Renal cortical epithelial cell (primary cell): ENCODE data around the gene ACBD6. TPM values are rescaled to one million over a fixed set of nuclear protein-coding genes. Genes with fewer than 3 reads are reported as not detected.

Experiments used
- DNase-seq: peaks from one replicate; pipeline ENCODE4 v3.0.0-alpha.2; 2011; ENCODE audit warnings: low read depth
- total RNA-seq: library from RNA; depleted of rRNA; stranded (reverse); fragments of >200 nt; gene quantifications from 2 replicates; pipeline ENCODE4 v1.2.3, GENCODE V29; 2014

The ACBD6 gene
- total RNA-seq, 1 donor from 2014 or later, result 41.0 TPM

DNA sequence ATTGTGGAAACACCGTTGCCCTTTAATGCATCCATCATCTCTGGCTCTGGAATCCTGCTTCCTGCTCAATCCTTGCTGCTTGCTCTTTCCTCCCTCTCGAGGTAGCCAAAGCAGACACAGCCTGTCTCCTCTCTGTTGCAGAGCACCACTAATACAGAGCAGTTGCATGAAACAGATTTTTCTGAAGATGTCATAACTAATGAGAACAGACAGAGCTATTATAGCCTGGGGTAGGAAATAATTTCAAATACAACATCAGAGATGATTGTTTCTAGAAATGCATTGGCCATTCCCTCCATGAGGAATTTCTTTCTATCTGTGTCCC lies 23.3 kb upstream of the ACBD6 start:
- DNase-seq, result no peak

DNA sequence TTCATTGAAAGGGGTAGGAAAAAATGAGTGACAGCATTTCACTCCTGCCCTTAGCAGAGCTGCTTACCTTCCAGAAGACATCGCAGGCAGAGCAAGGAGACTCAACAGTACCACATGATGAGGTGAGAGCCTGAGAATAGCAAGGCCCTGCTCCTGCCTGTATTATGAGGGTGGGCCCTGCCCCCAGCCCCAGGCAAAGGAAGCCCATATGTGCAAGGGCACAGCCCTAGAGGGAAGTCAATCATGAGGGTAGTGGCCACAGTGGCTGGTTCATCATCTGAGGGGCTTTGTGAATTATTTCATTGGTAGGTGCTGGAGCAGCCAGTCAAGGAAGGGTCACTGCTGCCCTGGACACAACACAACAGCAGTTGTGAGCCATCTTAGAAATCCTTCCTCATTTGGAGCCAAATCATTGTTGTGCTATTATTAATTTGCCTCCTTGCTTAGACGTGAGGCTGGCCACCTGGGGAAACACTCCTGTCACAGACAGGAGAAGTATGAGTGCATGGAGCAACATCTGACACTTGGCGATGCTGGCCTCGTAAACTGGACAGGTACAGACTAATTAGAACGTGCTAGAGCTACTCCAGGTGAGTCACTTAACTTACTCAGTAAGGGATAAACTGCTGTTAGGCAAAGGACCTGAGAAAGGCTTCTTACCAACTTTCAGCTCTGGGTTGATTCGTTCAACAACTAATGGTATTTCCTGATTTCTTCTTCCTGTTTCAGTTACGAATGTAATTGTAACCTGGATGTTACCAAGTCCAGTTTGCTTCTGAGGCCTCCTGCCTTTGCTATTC lies 22.7 kb upstream of the ACBD6 start:
- DNase-seq, result no peak

DNA sequence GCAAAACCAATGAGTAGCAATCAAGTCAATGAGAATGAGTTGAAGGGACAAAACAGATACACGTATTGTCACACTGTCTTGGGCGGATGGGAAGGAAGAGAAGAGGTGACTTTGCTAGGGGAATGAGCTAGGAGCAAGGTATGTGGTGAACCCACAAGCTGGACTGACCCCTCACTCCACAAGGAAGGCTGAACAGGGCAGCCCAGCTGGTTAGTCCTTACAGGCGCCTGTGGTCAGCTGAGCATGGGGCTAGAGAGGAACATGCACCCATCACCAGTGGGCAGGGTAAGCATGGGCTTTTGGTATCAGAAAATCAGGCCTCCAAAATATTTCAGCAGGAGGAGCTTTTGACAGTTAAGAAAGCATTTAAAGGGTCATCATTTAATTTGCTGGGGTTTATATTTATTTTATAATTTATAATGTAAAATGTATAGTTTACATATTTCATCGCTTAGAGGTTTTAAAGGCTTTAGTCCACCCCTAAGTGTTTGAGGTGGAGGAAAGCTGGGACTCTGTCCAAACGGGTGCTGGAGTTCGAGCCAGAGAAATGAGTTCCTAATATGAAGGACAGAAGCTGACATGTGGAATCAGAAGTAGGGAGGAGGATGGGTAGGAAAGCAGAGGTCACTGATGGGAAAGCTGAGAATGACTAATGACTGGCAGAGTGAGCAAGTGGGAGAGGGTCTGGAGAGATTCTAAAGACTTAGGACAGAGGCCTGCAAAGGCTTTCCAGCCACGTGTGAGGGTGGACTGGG lies 22.0 kb upstream of the ACBD6 start:
- DNase-seq, result no peak

DNA sequence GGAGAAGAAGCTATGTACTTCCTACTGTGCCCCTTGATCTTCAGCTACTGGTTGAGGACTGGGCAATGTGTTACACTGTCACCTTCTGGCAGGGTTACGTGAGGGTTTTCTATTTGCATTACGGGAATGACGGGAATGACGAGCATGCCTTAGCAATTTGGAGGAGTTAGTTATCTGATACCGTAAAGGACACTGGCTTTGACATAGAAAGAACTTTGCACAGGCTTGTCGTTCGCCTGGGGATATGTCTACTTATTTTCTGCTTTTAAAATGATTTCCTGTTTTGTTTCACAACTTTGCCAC lies 19.8 kb upstream of the ACBD6 start:
- DNase-seq, result no peak

DNA sequence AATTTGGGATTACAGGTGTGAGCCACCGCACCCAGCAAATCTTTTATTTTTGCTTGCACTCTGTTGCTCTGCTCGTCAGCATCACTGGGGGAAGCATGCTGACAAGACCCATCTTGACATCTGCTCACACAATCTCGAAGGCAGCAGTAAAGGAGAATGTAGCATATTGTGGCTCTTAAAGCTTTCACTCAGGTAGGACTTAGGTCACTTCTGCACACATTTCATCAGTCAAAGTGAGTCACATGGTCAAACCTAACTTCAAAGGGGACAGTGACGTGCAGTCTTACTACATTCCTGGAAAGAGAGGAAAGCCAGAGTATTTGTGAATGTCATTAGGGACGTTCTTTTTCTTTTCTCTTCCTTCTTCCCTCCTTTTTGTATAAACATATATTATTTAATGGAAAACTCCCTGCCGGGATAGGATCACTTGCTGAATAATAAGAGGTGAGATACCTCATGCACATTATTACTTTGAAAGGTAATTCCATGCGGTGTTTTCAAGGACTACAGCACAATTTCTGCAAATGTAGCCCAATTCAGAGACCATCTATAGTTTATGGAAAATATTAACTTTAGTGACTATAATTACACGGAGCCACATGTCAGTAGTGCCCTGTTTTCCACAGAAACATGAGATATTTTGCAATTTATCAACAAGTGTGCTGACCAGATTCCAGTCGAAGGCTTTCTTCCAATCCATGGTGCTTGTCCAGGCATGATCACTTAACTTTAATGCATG lies 19.3 kb upstream of the ACBD6 start:
- DNase-seq, result peak; percentile 75

DNA sequence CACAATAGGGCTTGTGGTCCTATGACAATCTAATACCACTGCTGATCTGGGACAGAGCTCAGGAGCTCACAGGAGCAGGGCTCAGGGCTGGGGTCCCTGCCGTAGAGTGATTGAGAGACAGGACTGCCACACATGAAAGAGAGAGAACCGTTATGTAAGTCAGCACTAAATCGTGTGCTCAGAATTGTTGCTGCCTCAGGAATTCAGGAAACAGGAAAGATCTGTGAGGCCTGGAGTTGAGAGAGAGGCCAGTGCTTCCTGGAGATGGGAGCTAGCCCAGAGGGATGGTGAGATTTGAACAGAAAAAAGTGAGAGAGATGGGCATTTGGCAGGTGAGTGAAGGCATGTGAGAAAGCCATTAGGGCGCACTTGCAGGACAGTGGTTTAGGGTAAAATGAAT lies 17.5 kb upstream of the ACBD6 start:
- DNase-seq, result no peak

DNA sequence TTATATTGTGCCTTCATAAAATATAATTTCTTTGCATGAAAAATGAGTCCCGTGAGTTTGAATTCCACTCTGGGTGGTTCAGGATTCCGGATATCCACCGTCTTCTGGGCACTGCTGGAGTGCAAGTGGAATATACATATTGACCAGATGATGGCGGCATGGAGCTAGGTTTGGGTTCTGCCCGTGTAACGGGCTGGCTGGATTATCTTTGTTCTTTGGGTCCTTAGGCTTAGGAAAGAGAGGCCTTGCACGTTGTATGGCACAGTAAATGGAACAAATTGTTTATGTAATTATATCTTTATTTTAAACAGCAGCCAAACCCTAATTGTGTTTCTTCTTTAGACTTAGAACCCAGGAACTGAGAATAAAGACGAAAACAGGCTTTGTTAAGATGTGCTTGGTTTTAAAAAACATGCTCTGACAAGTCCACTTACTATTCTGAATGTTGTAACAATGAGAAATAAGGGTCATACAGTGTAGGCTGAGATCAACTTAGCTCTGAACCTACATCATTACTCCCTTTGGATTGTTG lies 13.5 kb upstream of the ACBD6 start:
- DNase-seq, result peak; percentile 70

DNA sequence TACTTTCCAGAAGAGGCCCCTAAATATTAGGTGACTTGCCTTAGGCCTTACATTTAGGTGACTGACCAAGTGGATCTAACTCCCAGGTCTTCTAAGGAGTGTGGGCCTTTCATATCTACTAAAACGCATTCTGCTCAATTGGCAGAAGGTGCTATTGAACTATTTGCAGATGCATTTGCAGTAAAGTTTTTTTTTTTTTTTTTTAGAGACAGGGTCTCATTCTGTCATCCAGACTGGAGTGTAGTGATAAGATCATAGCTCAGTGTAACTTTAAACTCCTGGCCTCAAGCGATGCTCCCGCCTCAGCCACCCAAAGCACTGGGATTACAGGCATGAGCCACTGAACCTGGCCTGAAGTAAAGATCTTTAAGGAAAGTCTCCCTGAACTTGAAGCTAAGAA lies 13.0 kb upstream of the ACBD6 start:
- no peak for DNase-seq

DNA sequence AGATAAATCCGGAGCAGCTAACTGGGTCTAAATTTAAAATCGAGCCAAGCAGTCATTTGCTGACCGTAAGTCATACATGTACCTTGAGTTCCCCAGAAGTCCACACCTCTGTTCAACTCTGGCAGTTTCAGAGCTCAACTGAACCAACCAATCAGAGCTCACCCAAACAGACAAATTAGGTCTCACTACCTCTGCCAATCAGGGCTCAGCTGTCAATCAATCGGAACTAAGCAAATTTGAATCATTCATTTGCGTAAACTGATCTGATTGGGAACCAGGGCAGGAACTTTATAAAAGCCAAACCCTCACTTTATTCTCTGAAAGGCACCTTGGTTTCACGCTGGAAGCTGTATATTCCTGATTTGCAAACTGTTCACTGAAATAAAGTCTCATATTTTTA lies 11.2 kb upstream of the ACBD6 start:
- no peak for DNase-seq

DNA sequence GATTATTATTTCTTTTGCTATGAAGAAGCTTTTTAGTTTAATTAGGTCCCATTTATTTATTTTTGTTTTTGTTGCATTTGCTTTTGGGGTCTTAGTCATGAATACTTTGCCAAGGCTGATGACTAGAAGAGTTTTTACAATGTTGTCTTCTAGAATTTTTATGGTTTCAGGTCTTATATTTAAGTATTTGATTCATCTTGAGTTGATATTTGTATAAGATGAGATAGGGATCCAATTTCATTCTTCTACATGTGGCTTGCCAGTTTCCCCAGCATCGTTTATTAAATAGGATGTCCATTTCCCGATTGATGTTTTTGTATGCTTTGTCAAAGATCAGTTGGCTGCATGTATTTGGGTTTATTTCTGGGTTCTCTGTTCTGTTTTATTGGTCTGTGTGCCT lies 8.5 kb upstream of the ACBD6 start:
- DNase-seq, result no peak

DNA sequence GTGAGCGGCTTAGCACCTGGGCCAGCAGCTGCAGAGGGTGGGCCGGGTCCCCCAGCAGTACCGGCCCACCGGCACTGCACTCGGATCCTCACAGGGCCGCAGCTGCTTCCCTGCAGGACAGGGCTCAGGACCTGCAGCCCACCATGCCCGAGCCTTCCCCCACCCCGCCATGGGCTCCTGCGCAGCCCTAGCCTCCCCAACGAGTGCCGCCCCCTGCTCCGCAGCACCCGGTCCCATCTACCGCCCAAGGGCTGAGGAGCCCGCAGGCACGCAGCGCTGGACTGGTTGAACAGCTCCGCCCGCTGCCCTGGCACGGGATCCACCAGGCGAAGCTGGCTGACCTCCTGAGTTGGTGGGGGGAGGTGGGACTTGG lies 6.3 kb upstream of the ACBD6 start:
- no peak for DNase-seq

DNA sequence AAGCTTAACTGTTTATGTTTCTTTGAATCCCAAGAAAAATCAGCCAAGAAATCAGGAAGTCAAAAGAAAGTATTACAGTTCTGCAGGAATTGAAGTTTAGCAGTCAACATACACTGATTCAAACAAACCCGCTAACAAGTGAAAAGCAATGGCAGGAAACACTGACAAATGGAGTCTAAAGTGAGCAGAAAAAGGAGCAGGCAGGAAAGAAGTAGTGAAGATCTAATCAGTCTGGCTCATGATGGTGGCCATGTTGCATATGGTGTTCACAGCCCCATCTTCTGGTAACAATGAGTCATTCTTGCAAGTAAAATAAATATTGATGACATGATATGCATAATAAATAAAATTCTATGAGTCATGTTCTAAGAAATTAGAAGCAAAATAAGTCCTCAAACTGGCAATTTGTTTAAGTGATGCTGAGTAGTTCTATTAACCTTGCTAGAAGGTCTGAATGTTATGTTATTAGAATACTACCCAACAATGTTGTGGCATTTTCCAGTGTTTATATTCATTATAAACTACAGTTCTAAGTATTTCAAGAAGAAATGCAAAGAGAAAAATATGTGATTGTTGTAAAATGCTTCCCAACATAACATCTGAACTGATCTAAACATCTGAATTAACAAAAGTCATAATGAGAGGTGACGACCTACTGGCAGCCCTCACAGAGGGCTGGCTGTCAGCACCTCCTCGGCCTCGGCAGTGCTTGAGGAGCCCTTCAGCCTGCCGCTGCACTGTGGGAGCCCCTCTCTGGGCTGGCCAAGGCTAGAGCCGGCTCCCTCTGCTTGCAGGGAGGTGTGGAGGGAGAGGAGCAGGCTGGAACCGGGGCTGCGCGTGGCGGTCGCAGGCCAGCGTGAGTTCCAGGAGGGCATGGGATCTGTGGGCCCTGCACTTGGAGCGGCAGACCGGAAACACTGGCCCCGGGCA lies 5.7 kb upstream of the ACBD6 start:
- peak; percentile 19 for DNase-seq

DNA sequence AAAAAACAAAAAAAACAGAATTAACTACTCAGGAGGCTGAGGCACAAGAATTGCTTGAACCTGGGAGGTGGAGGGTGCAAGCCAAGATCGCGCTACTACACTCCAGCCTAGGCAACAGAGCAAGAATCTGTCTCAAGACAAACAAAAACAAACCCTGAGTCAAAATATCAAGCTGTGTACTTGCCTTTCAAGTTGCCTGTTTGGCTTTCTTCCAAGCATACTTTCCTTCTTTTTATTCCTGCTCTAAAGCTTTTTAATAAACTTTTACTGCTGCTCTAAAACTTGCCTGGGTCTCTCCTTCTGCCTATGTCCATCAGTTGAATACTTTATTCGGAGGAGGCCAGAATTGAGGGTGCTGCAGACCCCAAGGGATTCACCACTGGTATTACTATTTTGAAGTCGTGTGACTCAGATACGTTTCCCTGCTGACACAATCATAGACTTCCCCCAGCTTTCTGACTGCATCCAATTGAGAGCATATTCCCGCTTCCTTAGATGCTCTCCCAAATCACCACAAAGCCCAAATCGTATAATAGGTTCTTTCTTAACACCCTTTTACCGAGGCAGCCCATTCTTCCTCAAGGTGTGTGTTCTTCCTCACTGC lies 3.5 kb upstream of the ACBD6 start:
- DNase-seq, result peak; percentile 28

DNA sequence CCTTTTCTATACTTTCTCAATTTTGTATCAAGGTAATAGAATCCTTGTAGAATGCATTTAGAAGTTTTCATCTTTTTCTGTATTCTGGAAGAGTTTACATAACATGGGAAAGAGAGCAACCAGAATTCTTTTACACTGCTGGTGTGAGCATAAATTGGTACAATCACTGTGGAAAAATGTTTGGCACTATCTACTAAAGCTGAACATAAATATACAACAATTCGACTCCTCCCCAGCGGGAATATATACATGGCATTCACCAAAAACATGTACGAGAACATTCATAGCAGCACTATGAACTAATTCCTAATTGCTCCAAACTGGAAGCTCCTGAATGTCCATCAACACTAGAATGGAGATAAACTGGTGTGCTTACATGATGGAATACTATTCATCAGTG lies 1.8 kb upstream of the ACBD6 start:
- no peak for DNase-seq

DNA sequence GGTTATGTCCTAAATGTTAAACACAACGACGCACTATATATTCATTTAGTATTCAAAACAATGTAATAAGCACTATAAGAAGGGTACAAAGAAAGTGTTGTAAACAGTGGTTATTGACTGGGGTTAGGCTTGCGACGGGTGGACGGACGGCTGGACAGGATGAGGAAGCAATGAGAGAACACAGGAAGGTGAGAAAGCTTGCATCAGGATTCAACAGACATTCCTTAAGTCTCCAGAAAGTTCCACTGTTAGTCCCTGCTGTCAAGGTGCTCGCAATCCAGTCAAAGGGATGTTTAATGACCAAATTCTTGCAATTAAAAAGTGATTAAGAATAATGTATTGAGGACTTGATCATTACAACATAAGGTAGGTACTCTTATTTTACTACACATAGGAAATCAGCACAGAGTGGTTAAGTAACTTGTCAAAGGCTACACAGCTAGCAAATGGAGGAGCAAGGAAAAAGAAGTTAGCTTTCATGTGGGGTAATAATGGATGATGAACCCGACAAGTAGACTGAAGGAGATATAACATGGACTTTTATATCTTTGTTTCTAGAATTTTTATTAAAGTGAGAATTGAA lies 994 bp upstream of the ACBD6 start:
- DNase-seq, result peak; percentile 35

DNA sequence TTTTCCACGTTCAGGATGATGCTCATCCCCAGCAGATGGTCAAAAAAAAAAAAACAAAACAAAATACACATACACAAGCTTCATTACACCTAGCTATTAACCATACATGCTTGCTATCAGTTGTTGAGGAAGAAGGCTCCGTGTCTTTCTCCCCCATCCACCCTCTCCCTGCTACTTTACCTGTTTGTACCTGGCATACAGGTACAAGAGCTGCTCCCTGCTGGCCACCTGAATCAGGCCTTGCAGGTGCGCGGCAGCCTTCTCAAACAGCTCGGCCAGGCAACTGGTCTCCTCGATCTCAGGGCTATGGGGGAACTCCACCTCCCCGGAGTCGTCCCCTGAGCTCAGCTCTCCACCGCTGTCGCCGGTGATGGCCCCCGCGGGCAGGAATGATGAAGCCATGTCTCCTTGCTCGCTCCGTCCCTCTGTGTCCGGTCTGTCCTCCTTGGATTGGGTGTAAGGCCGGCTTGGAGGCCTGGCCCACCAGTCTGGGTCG lies 464 bp downstream of the ACBD6 start:
- no peak for DNase-seq

DNA sequence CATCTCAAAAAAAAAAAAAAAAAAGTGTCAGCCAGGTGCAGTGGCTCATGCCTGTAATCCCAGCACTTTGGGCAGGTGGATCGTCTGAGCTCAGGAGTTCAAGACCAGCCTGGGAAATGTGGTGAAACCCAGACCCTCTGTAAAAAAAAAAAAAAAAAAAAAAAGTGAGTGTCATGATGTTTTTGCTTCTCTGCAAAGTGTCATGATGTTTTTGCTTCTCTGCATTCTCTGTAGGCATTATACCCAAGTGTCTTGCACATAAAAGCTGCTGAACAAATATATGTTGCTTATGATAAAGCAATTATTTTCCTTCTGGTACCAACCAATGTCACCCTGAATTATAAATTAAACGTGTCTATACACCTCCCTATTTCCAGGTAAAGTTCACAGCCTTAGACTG lies 1.7 kb downstream of the ACBD6 start:
- DNase-seq, result no peak

DNA sequence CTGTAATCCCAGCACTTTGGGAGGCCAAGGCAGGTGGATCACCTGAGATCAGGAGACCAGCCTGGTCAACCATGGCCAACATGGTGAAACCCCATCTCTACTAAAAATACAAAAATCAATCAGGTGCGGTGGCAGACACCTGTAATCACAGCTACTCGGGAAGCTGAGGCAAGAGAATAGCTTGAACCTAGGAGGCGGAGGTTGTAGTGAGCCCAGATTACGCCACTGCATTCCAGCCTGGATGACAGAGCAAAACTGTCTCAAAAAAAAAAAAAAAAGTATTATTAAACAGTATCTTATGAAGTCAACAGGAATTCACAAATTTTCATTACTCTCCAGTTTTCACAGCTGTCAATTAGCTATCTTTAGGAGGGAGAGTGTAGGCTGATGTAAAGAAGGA lies 3.8 kb downstream of the ACBD6 start:
- DNase-seq, result no peak

DNA sequence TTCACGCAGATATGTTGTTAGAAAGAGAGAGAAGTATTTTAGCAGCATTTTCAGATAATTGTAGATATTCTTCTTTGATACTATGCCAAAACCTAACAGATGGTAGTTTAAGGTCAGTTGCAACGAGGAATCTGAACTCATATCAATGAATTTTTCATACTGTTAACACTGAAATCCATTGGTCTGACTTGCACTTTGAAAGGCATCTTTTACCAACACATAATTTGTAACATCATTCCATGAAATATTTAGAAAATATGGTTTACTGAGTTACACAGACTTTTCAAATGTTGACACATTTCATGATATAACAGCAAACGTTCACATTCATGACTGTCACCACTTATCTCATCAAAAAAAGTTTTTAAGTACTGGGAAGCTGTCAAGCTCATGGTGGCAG lies 4.6 kb downstream of the ACBD6 start:
- DNase-seq, result no peak

DNA sequence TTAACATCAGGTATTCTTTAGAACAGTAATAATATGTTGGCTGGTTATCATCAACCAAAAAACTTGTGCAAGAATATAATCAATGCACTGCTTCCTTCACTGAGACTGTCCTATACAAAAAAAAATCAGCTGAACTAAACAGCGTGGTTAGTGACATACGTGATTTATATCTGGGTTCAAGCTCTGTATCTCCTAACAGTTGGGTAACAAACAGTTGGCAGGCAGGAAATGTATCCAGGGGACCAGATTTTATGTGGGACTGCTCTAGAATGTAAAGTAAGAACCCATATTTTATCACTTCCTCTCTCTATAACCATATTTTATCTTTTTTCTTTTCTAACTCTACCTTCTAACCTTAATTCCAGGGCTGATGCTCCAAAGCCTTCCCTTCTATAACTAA lies 8.0 kb downstream of the ACBD6 start:
- no peak for DNase-seq

DNA sequence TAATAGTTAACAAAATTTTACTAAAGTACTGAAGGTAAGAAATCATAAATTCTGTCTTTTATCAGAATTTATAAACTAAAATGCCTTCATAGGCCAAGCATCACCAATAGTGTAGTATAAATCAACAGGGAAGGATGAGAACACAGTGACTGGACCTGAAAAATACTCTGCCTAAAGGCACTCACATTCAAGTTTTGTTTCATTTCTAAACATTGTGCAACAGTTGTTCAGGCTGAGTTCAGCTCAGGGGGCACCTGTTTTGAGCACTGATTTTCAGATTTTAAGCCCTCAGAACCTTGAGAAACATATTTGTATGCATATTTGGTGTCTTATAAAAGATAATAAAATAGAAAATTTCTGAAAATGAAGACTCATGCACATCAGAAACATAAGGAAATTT lies 12.4 kb downstream of the ACBD6 start:
- DNase-seq, result no peak
